ENCODE results near the gene FOXO1. TPM values are rescaled to one million over a fixed set of nuclear protein-coding genes. Genes with fewer than 3 reads are reported as not detected.

Gene FOXO1
- total RNA-seq, 1 donor from 2014 or later, result 13.2 TPM

DNA sequence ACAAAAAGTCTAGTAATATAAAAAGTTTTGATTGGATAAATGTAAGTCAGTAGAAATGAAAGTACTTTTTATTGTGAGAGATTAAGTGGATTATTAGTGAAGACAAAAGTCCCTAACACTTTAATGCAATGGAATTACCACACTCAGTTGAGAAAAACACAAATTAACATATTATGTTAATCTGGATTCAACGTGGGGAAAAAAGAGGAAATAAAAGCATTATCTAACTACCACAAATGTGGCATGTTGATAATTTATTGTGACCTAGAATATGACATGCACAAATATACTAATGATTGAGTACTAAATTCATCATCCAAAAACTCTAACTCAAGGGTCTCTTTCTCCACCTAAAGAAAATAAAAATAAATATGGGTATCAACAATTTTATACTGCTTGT lies 41.5 kb downstream of the FOXO1 start:
- Histone ChIP-seq H3K4me3 (no peak overlapping the region), H3K9me3 (replicated peaks) (no peaks in the 10 kb centered on the region), H3K4me1 (peaks cover 59% of the 10 kb centered on the region), H3K27ac (replicated peaks) (no peak overlapping the region), H3K27me3 (ENCODE audit: low read depth) (no peaks in the 10 kb centered on the region), H3K36me3 (no peaks in the 10 kb centered on the region)
- DNase-seq, result no peak
- intact Hi-C loops (cut with micrococcal nuclease), result no loop called here
- TF ChIP-seq, protein P1, sequence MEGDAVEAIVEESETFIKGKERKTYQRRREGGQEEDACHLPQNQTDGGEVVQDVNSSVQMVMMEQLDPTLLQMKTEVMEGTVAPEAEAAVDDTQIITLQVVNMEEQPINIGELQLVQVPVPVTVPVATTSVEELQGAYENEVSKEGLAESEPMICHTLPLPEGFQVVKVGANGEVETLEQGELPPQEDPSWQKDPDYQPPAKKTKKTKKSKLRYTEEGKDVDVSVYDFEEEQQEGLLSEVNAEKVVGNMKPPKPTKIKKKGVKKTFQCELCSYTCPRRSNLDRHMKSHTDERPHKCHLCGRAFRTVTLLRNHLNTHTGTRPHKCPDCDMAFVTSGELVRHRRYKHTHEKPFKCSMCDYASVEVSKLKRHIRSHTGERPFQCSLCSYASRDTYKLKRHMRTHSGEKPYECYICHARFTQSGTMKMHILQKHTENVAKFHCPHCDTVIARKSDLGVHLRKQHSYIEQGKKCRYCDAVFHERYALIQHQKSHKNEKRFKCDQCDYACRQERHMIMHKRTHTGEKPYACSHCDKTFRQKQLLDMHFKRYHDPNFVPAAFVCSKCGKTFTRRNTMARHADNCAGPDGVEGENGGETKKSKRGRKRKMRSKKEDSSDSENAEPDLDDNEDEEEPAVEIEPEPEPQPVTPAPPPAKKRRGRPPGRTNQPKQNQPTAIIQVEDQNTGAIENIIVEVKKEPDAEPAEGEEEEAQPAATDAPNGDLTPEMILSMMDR (IDR thresholded peaks at IDR 0.05; ENCODE audit: borderline replicate concordance), result no peak

DNA sequence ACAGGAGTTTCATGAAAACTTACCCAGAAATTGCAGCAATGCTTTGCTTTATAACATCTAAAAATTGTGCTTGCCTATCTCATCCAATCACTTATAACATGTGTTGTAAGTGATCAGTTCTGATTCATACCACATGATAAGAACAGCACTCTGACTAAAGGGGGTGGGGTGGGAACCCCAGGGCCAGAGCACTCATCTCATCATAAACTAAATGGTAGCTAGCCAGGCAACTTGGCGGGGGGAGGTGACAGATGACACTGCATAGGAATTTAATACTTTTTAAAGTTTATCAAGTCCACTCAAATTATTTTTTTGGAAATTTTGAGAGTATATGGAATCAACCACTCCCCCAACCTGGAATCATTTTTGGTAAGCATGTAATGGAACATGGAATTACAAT lies 42.1 kb downstream of the FOXO1 start:
- no peak for DNase-seq
- peaks cover 65% of the 10 kb centered on the region for H3K4me1 ChIP-seq
- H3K27me3 ChIP-seq (ENCODE audit: low read depth), result no peaks in the 10 kb centered on the region
- H3K4me3 ChIP-seq, result no peak overlapping the region
- H3K36me3 ChIP-seq, result no peaks in the 10 kb centered on the region
- H3K27ac ChIP-seq (replicated peaks), result no peak overlapping the region
- H3K9me3 ChIP-seq (replicated peaks), result no peaks in the 10 kb centered on the region
- TF ChIP-seq, protein P1 (IDR thresholded peaks at IDR 0.05; ENCODE audit: borderline replicate concordance), result no peak
- intact Hi-C loops (cut with micrococcal nuclease), result no loop called here

DNA sequence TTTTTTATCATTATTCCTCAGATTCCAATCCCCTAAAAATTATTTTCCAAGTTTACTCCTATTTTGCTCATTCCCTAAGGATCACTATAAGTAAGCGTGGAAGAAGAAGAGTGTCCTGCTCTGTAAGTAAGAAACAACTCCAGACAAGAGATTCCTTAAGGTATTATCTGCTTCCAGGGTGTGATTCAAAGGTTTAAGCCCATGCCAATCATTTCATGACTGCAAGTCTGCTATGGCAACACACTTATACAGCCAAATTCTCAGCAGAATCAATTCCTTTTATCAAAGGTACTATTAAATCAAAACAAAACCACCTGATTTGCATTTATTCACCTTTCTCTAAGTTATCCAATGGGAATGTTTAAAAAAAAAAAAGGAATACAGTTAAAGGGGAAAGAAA lies 43.7 kb downstream of the FOXO1 start:
- TF ChIP-seq, protein P1 (IDR thresholded peaks at IDR 0.05; ENCODE audit: borderline replicate concordance), result no peak
- no peaks in the 10 kb centered on the region for H3K27me3 ChIP-seq (ENCODE audit: low read depth)
- no peaks in the 10 kb centered on the region for H3K36me3 ChIP-seq
- DNase-seq, result no peak
- H3K4me3 ChIP-seq, result no peak overlapping the region
- H3K9me3 ChIP-seq (replicated peaks), result no peaks in the 10 kb centered on the region
- peaks cover 82% of the 10 kb centered on the region for H3K4me1 ChIP-seq
- intact Hi-C loops (cut with micrococcal nuclease), result no loop called here
- no peak overlapping the region for H3K27ac ChIP-seq (replicated peaks)

DNA sequence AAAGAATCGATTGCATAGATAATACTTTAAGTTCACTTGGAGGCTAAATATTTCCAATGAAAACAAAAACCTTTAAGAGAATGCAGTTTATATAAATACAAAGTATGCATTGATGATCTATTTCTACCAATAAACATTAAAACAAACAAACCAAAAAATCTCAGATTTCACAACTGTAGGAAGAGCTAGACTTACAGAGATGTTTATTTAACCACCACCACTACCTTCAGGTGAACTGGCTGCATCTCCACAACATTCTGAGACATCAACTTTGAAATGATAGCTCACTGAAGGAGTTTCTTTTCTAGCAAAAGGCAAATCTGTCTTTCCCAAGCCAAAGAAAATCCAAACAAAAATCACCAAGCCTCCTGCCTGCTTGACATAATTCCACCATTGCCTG lies 44.2 kb downstream of the FOXO1 start:
- Histone ChIP-seq H3K4me3 (no peak overlapping the region), H3K27me3 (ENCODE audit: low read depth) (no peaks in the 10 kb centered on the region), H3K27ac (replicated peaks) (no peak overlapping the region), H3K36me3 (no peaks in the 10 kb centered on the region), H3K4me1 (peaks cover 83% of the 10 kb centered on the region), H3K9me3 (replicated peaks) (no peaks in the 10 kb centered on the region)
- no peak for DNase-seq
- intact Hi-C loops (cut with micrococcal nuclease), result no loop called here
- TF ChIP-seq, protein P1 (IDR thresholded peaks at IDR 0.05; ENCODE audit: borderline replicate concordance), result no peak

DNA sequence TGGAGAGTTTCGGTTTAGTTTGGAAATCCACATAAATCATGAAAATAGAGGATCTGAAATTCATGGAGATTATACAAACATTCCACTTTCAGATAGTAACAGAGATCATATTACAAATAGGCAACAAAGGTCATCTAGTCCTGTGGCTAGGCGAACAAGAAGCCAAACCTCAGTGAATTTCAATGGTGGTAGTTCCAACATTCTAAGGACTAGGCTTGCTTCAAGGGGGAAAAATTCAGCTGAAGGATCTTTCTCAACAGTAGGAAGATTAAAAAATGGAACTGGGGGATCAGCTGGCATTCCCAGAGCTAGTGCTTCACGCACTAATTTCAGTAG lies 47.0 kb downstream of the FOXO1 start:
- Histone ChIP-seq H3K36me3 (no peaks in the 10 kb centered on the region), H3K27ac (replicated peaks) (no peak overlapping the region), H3K4me1 (peaks cover 81% of the 10 kb centered on the region), H3K27me3 (ENCODE audit: low read depth) (no peaks in the 10 kb centered on the region), H3K9me3 (replicated peaks) (no peaks in the 10 kb centered on the region), H3K4me3 (no peak overlapping the region)
- no peak for DNase-seq
- TF ChIP-seq, protein P1 (IDR thresholded peaks at IDR 0.05; ENCODE audit: borderline replicate concordance), result no peak
- intact Hi-C loops (cut with micrococcal nuclease), result no loop called here
